SK-N-SH treated with all-trans-retinoic acid at 6 μM for 48 hours (cell line): ENCODE measurements around the gene ACSBG1.

Source experiments
- ARNTL ChIP-seq: fragments of 450-650 bp; formaldehyde crosslinking; IDR thresholded peaks from 2 replicates; pipeline ENCODE4 v1.5.0; 2020; ENCODE audit warnings: low read depth, mild to moderate bottlenecking, moderate library complexity, borderline replicate concordance
- CREB5 ChIP-seq: fragments of 250-450 bp; sonication (Bioruptor Pico); IDR thresholded peaks from 2 replicates; pipeline ENCODE4 v1.5.1; 2020; ENCODE audit warnings: low read depth, mild to moderate bottlenecking, moderate library complexity
- CSRNP3 ChIP-seq: fragments of 250-450 bp; sonication (Bioruptor Pico); IDR thresholded peaks from 2 replicates; pipeline ENCODE4 v1.5.1; 2021; ENCODE audit warnings: mild to moderate bottlenecking, moderate library complexity
- ESRRG ChIP-seq: fragments of 250-450 bp; sonication (Bioruptor Pico); IDR thresholded peaks from 2 replicates; pipeline ENCODE4 v1.6.1; 2021; ENCODE audit warnings: mild to moderate bottlenecking
- ISL1 ChIP-seq: fragments of 250-450 bp; sonication (Bioruptor Pico); IDR thresholded peaks from 2 replicates; pipeline ENCODE4 v2.1.2; 2022; ENCODE audit warnings: mild to moderate bottlenecking, moderate library complexity
- PATZ1 ChIP-seq: fragments of 250-450 bp; sonication (Bioruptor Pico); IDR thresholded peaks from 2 replicates; pipeline ENCODE4 v1.8.0; 2020; ENCODE audit warnings: mild to moderate bottlenecking, moderate library complexity, borderline replicate concordance
- POU6F1 ChIP-seq: fragments of 250-450 bp; sonication (Bioruptor Pico); IDR thresholded peaks from 2 replicates; pipeline ENCODE4 v1.8.0; 2021; ENCODE audit warnings: low read depth, mild to moderate bottlenecking, moderate library complexity, borderline replicate concordance
- SNAI2 ChIP-seq: fragments of 250-450 bp; sonication (Bioruptor Pico); IDR thresholded peaks from 2 replicates; pipeline ENCODE4 v1.5.0; 2020; ENCODE audit warnings: mild to moderate bottlenecking, moderate library complexity
- TCF4 ChIP-seq: fragments of 250-450 bp; sonication (Bioruptor Pico); IDR thresholded peaks from 2 replicates; pipeline ENCODE4 v1.8.0; 2021; ENCODE audit warnings: mild to moderate bottlenecking, moderate library complexity, borderline replicate concordance
- TSHZ2 ChIP-seq: fragments of 250-450 bp; sonication (Bioruptor Pico); IDR thresholded peaks from 2 replicates; pipeline ENCODE4 v1.5.0; 2020; ENCODE audit warnings: mild to moderate bottlenecking, moderate library complexity
- ZFP3 ChIP-seq: fragments of 250-450 bp; sonication (Bioruptor Pico); IDR thresholded peaks from 2 replicates; pipeline ENCODE4 v1.5.0; 2020; ENCODE audit warnings: mild to moderate bottlenecking, moderate library complexity
- ZNF70 ChIP-seq: fragments of 450-650 bp; formaldehyde crosslinking; IDR thresholded peaks from 2 replicates; pipeline ENCODE4 v1.5.0; 2020; ENCODE audit warnings: mild to moderate bottlenecking, moderate library complexity

GRCh38 chr15:78236491-78236890 is 2.1 kb upstream of the ACSBG1 start:
- TF ChIP-seq TSHZ2 (CRISPR knock-in tag) (no peak), ESRRG (CRISPR knock-in tag) (no peak), TCF4 (CRISPR knock-in tag) (no peak), ZNF70 (CRISPR knock-in tag) (no peak), ZFP3 (CRISPR knock-in tag) (no peak), PATZ1 (no peak), ISL1 (CRISPR knock-in tag) (no peak), CREB5 (no peak), POU6F1 (CRISPR knock-in tag) (no peak), CSRNP3 (CRISPR knock-in tag) (no peak), ARNTL (CRISPR knock-in tag) (no peak), SNAI2 (CRISPR knock-in tag) (no peak)
